Cardiac fibroblast (primary cell): ENCODE results near the gene TAAR1.
"Not testable (repeated sequence)": the region's sequence is repeated elsewhere in the genome, so short reads cannot be mapped to it uniquely, and the experiment has no call there.

Experiments used
- DNase-seq, 2 donors: peaks; one replicate each; pipeline versions ENCODE4 v3.0.0 to v3.0.0-alpha.2; 2010; ENCODE audit warnings: low read depth in 2 of 2
- H3K4me3 ChIP-seq, 2 donors: replicated peaks in 1 of 2; 1 replicate in 1 of 2; 2 replicates in 1 of 2; pipeline ENCODE4 v1.5.1; 2011; ENCODE audit warnings: low read depth in 2 of 2, low read length in 2 of 2, mild to moderate bottlenecking in 2 of 2, moderate library complexity in 1 of 2
- CTCF ChIP-seq: IDR thresholded peaks from one replicate; pipeline ENCODE4 v1.5.1; 2011; ENCODE audit warnings: low read depth, mild to moderate bottlenecking, low read length, inconsistent platforms

TAAR1 gene

DNA sequence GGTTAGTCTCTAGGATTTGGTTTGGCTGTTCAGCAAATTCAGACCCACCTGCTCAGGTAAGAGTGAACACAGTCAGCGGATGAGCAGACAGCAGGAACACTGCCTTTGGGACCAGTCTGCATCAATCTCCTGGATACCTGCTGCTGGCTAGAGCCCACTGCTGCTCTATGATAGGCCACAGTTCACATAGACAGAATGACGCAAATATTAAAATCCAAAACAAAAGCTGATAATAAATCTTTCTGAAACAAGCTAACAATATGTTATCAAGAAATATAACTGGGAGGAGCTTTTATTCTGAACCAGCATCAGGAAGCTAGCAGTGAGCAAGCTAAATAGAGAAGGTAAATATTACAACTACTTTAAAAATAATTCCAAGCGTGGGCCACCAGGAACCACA, at the start of gene TAAR1:
Gene TAAR1 (minus strand): TSS at position 101 of the 400 bp plus-strand sequence. CDS start 13,179 bp downstream, outside the sequence.
- DNase-seq, result no peak
- no peak within 1 kb of the TSS for H3K4me3 ChIP-seq
- TF ChIP-seq CTCF, result no peak

GRCh38 chr6:132708771-132709170, 49.8 kb upstream of the TAAR1 start:
- no peak overlapping the region for H3K4me3 ChIP-seq
- no peak for DNase-seq
- TF ChIP-seq CTCF, result no peak

- TF ChIP-seq CTCF, result no peak
- no peak for DNase-seq
- no peak overlapping the region for H3K4me3 ChIP-seq
Measured at GRCh38 chr6:132708002-132708401, 49.0 kb upstream of the TAAR1 start.

- H3K4me3 ChIP-seq, DNase-seq: not testable (repeated sequence)
Measured at GRCh38 chr6:132706756-132707155, 47.8 kb upstream of the TAAR1 start.

DNA sequence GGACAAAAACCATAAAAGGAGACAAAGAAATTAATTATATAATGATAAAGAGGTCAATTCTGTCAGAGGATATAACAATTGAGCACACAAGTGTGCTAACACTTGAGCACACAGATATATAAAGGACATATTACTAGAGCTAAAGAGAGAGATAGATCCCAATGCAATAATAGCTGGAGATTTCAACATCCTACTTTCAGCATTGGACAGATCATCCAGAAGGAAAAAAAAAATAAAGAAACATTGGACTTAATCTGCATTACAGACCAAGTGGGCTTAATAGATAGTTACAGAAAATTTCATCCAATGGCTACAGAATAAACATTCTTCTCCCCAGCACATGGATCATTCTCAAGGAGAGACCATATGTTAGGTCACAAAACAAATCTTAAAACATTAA, 45.0 kb upstream of the TAAR1 start:
- H3K4me3 ChIP-seq, result no peak overlapping the region
- no peak for DNase-seq
- TF ChIP-seq CTCF, result no peak

GRCh38 chr6:132698608-132699007, 39.6 kb upstream of the TAAR1 start:
- H3K4me3 ChIP-seq, result no peak overlapping the region
- no peak for TF ChIP-seq CTCF
- no peak for DNase-seq

DNA sequence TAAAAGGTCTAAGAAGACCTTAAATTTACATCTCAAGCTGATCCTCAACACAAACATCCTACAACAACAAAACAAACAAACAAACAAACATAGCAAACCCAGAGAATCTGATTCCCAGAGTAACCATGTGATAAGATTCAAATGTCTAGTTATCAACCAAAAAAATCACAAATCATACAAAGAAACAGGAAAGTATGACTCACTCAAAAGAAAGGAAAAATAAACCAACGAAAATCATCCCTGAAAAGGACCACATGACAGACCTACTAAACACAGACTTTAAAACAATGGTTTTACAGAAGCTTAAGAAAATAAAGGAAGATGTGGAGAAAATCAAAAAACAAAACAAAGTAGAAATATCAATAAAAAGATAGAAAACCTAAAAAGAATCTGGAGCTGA, 36.8 kb upstream of the TAAR1 start:
- no peak for TF ChIP-seq CTCF
- no peak overlapping the region for H3K4me3 ChIP-seq
- DNase-seq, result peak in 1 of 2 donors; percentile 32
